Mesodermal cell (in vitro differentiated cells): ENCODE results near the gene SNX27.

Experiments
- H3K27ac ChIP-seq: 2 replicates; pipeline ENCODE4 v1.7.0; 2013; ENCODE audit warnings: mild to moderate bottlenecking, low read depth, low read length, moderate library complexity; ENCODE audit not compliant: severe bottlenecking
- H3K36me3 ChIP-seq: 2 replicates; pipeline ENCODE4 v1.7.1; 2013; ENCODE audit warnings: mild to moderate bottlenecking, low read length, moderate library complexity; ENCODE audit not compliant: control insufficient read depth, insufficient read depth
- H3K4me1 ChIP-seq: one replicate; pipeline ENCODE4 v1.7.1; 2013; ENCODE audit warnings: mild to moderate bottlenecking, low read length; ENCODE audit not compliant: insufficient read depth, control insufficient read depth, poor library complexity, severe bottlenecking
- H3K4me3 ChIP-seq: 2 replicates; pipeline ENCODE4 v1.7.0; 2013; ENCODE audit warnings: low read length, control low read depth, mild to moderate bottlenecking; ENCODE audit not compliant: insufficient read depth, poor library complexity, severe bottlenecking; ENCODE audit errors: extremely low read depth
- H3K9me3 ChIP-seq: 2 replicates; pipeline ENCODE4 v1.7.1; 2013; ENCODE audit warnings: mild to moderate bottlenecking, low read length, moderate library complexity; ENCODE audit not compliant: control insufficient read depth
- WGBS, 2 experiments: methylation state at CpG; one replicate each; pipeline ENCODE4 v1.1.5; 2013; ENCODE audit warnings: missing lambda C conversion rate in 2 of 2; ENCODE audit not compliant: insufficient coverage in 2 of 2; 5-methylcytosine and 5-hydroxymethylcytosine counted together

Gene SNX27

GRCh38 chr1:151713874-151714273 is 102.0 kb downstream of the SNX27 start:
- Histone ChIP-seq H3K4me3 (no peak overlapping the region), H3K36me3 (no peaks in the 10 kb centered on the region), H3K9me3 (no peaks in the 10 kb centered on the region), H3K27ac (no peak overlapping the region), H3K4me1 (no peaks in the 10 kb centered on the region)
- WGBS, 2 experiments: 93 to 94% methylated on average over 2 of the region's 2 CpGs

GRCh38 chr1:151714820-151715725 is 103.2 kb downstream of the SNX27 start:
- no peaks in the 10 kb centered on the region for H3K9me3 ChIP-seq
- H3K4me1 ChIP-seq: no peaks in the 10 kb centered on the region
- no peak overlapping the region for H3K4me3 ChIP-seq
- no peak overlapping the region for H3K27ac ChIP-seq
- 84 to 88% methylated on average over 4 to 7 of the region's 10 CpGs for WGBS, 2 experiments
- H3K36me3 ChIP-seq: no peaks in the 10 kb centered on the region

GRCh38 chr1:151715726-151716404 is 104.0 kb downstream of the SNX27 start:
- Histone ChIP-seq H3K4me3 (peak overlapping the region; percentile 22), H3K36me3 (no peaks in the 10 kb centered on the region), H3K27ac (no peak overlapping the region), H3K9me3 (no peaks in the 10 kb centered on the region), H3K4me1 (peaks cover 2% of the 10 kb centered on the region)
- WGBS, 2 experiments: 46 to 47% methylated on average over 12 to 17 of the region's 17 CpGs

GRCh38 chr1:151716405-151716762 is 104.5 kb downstream of the SNX27 start:
- Histone ChIP-seq H3K27ac (no peak overlapping the region), H3K9me3 (no peaks in the 10 kb centered on the region), H3K4me1 (peaks cover 4% of the 10 kb centered on the region), H3K4me3 (peak overlapping the region; percentile 22), H3K36me3 (no peaks in the 10 kb centered on the region)
- WGBS, 2 experiments: 0 to 3% methylated on average over 3 to 5 of the region's 11 CpGs

- WGBS, 2 experiments: 2 to 3% methylated on average over 9 to 16 of the region's 27 CpGs
- no peaks in the 10 kb centered on the region for H3K9me3 ChIP-seq
- H3K4me3 ChIP-seq: peak within 1 kb of the TSS; percentile 22
- H3K27ac ChIP-seq: peak within 1 kb of the TSS; percentile 78
- no peaks in the 10 kb centered on the region for H3K36me3 ChIP-seq
- peaks cover 4% of the 10 kb centered on the region for H3K4me1 ChIP-seq
Measured at GRCh38 chr1:151716771-151717631, 105.2 kb downstream of the SNX27 start, which contains the start of gene CELF3. CELF3 (minus strand) TSS chr1:151716803; CDS start chr1:151716020, 783 bp downstream.

- Histone ChIP-seq H3K9me3 (no peaks in the 10 kb centered on the region), H3K36me3 (no peaks in the 10 kb centered on the region), H3K4me3 (no peak overlapping the region), H3K27ac (no peak overlapping the region), H3K4me1 (peaks cover 4% of the 10 kb centered on the region)
- WGBS, 2 experiments: 22 to 50% methylated on average over 1 to 2 of the region's 4 CpGs
Measured at GRCh38 chr1:151718011-151718431, 106.2 kb downstream of the SNX27 start.

- H3K36me3 ChIP-seq: no peaks in the 10 kb centered on the region
- peaks cover 4% of the 10 kb centered on the region for H3K4me1 ChIP-seq
- no CpG with 5 or more reads among the region's 4 CpGs for WGBS, 2 experiments
Measured at GRCh38 chr1:151718666-151719065, 106.8 kb downstream of the SNX27 start.

GRCh38 chr1:151720125-151720524 is 108.3 kb downstream of the SNX27 start:
- Histone ChIP-seq H3K9me3 (no peaks in the 10 kb centered on the region), H3K4me3 (no peak overlapping the region), H3K36me3 (no peaks in the 10 kb centered on the region), H3K27ac (no peak overlapping the region), H3K4me1 (peaks cover 4% of the 10 kb centered on the region)
- WGBS, 2 experiments: no CpG with 5 or more reads among the region's 1 CpG

More at GRCh38 chr1:151718666-151719065, 106.8 kb downstream of the SNX27 start:
- no peak overlapping the region for H3K27ac ChIP-seq
- H3K9me3 ChIP-seq: no peaks in the 10 kb centered on the region
- H3K4me3 ChIP-seq: no peak overlapping the region

GRCh38 chr1:151720554-151720953 is 108.7 kb downstream of the SNX27 start:
- WGBS, 2 experiments: 50% methylated on average over 2 of the region's 5 CpGs; no CpG with 5 or more reads in 1 of the 2 experiments
- Histone ChIP-seq H3K27ac (peak overlapping the region; percentile 16), H3K4me1 (peaks cover 4% of the 10 kb centered on the region), H3K4me3 (no peak overlapping the region), H3K9me3 (no peaks in the 10 kb centered on the region), H3K36me3 (no peaks in the 10 kb centered on the region)
